GM21576 (cell line): ENCODE measurements around the gene STK31.
"Not testable (repeated sequence)": the region's sequence is repeated elsewhere in the genome, so short reads cannot be mapped to it uniquely, and the experiment has no call there.

Experiments used
- ATAC-seq: cut with Tn5 transposase; IDR thresholded peaks from one replicate; pipeline ENCODE4 v1.9.1; 2021; ENCODE audit warnings: mild to moderate bottlenecking, moderate library complexity; ENCODE audit not compliant: unreplicated experiment

Gene STK31

GRCh38 chr7:23710000-23710399 lies at the start of gene STK31:
Gene STK31, plus strand, starts transcription at chr7:23710219. Its CDS starts 67 bp downstream, at chr7:23710286.
- no peak for ATAC-seq

- no peak for ATAC-seq
Measured at GRCh38 chr7:23661385-23661784, 48.6 kb upstream of the STK31 start.

DNA sequence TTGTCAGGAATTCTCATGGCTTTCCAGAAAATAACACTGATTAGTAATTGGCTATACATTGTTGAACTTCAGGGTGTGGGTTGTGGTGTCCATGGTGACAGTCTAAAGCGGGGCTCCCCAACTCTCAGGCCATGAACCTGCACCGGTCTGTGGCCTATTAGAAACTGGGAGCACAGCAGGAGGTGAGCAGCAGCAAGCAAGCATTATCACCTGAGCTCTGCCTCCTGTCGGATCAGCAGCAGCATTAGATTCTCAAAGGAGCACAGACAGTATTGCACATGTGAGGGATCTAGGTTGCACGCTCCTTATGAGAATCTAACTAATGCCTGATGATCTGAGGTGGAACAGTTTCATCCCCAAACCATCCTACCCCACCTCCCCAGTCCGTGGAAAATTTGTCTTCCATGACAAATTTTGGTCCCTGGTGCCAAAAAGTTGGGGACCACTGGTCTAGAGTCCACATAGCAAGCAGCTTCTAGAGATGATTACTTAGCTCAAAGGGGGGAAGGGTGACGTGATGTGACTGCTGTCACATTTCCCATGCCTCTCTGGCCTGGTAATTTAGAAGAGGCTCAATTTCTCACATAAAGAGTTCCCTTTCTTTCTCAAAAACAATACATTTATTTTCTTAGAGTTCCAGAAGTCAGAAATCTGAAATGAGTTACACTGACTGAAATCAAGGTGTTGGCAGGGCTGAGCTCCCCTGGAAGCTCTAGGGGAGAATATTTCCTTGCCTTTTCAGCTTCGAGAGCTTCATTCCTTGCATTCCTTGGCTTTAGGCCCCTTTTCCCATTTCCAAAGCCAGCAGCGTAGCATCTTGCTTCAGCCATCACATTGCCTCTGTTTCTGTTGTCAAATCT lies 47.7 kb upstream of the STK31 start:
- ATAC-seq = no peak

DNA sequence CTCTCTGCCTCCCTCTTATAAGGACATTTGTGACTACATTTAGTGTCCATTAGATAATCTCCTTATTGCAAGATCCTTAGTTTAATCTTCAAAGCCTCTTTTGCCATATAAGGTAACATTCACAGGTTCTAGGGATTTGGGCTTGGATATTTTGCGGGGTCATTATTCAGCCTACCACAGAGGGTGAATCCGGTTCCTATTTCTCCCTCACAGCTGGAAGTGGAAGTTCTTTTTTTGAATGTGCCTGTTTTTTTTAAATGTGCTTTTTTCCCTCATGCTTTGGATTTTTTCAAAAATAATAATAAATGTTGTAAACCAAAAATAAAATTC lies 47.1 kb upstream of the STK31 start:
- no peak for ATAC-seq

- no peak for ATAC-seq
Measured at GRCh38 chr7:23664122-23664521, 45.9 kb upstream of the STK31 start.

- no peak for ATAC-seq
Measured at GRCh38 chr7:23672033-23672432, 38.0 kb upstream of the STK31 start.

GRCh38 chr7:23679898-23680413 lies 30.1 kb upstream of the STK31 start, which contains the start of gene FAM221A:
Gene FAM221A, plus strand, starts transcription at chr7:23680199. Its CDS starts 20 bp downstream, at chr7:23680219.
- peak; percentile 89 for ATAC-seq

- peak; percentile 34 for ATAC-seq
Measured at GRCh38 chr7:23680414-23681405, 29.3 kb upstream of the STK31 start.

DNA sequence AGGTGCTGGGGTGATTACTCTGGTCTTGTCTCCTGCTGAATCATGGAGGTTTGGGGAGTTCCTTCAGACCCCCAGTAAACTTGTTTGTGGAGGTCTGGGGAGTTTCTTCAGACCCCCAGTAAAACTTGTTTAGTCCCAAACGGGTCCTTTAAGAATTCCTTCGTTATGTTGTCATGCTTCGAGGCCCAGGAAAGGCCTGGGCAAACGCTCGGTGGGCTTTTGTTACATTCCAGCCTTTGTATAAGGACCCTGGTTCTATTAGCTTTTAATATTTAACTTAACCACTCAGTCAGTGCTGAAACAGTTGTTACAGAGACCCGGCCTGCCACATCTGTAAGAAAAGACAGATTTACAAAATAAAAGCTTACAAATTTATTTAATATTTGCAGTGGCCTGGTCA lies 26.0 kb upstream of the STK31 start:
- not testable (repeated sequence) for ATAC-seq

DNA sequence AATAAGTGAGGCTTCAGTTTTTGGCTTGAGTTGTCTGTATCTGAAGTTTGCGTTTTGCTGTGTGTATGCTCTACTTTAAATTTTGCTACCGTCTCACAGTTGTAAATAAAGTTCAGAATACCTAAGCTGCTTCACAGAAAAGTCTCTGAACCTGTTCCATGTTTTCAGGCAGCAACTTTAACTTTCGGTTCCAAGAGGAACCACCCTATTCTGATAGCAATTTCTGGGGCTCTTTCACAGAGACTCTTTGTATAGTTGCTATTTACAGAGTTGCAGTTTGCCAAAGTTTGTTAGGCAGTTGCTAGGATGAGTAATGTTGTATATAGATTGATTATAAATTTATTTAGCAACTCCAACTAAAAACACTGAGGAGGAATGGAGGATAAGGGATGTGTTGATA lies 24.3 kb upstream of the STK31 start:
- ATAC-seq = no peak

- ATAC-seq = no peak
Measured at GRCh38 chr7:23687011-23687410, 23.0 kb upstream of the STK31 start.

DNA sequence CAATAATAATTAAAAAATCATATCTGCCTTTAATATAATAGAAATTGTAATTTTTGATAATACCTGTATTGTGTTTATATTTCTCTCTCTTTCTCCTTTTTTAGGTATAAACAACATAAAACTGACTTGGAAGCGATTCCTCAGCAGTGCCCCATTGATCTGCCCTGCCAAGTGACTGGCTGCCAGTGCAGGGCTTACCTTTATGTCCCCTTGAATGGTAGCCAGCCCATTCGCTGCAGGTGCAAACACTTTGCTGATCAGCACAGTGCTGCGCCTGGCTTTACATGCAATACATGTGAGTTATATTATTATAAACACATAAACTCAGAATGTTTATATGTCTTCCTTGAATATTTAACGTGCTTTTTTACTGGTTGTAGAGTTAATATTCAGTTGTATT lies 20.9 kb upstream of the STK31 start:
- no peak for ATAC-seq

DNA sequence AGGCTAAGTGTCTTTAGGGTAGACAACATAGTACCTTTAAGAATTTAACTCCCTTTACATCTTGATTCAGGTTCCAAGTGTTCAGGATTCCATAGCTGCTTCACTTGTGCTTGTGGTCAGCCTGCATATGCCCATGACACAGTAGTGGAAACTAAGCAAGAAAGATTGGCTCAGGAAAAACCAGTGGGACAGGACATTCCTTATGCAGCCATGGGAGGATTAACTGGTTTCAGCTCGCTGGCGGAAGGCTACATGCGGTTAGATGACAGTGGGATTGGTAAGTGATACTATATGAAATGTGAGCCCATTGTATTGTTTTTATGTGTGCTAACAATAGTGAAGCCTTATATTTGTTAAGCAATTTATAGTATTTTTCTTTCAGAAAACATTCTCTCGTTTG lies 18.7 kb upstream of the STK31 start:
- ATAC-seq = no peak

GRCh38 chr7:23693224-23693623 lies 16.8 kb upstream of the STK31 start:
- ATAC-seq = no peak

GRCh38 chr7:23696916-23697441 lies 13.0 kb upstream of the STK31 start:
- no peak for ATAC-seq

- ATAC-seq = no peak
Measured at GRCh38 chr7:23698822-23699221, 11.2 kb upstream of the STK31 start.

DNA sequence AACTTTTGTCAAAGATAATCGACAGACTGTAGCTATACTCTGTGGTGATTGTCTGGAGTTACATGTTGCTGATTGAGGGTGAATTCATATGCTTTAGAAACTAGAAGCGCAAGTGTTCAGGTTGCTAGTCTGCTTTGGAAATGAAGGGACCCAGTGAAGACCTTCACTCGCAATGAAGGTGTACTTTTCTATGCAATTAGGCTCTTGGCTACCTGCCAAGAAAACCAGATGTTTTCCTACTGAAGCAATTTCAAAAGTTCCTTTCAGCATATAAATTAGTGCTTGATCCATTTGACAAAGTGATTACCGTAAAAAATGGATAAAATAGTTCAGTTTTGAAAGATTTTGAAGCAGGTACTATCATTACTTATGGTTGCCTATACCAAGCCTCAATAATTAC lies 10.0 kb upstream of the STK31 start:
- no peak for ATAC-seq

- no peak for ATAC-seq
Measured at GRCh38 chr7:23709081-23709750, 803 bp upstream of the STK31 start.

- no peak for ATAC-seq
Measured at GRCh38 chr7:23712368-23713284, 2.6 kb downstream of the STK31 start.
